ENCODE data around the gene GTF2F2. TPM values are rescaled to one million over a fixed set of nuclear protein-coding genes. Genes with fewer than 3 reads are reported as not detected.

Gene GTF2F2
- total and polyA plus RNA-seq, 2 donors (not counting 3 experiments of a cell fraction or from before 2014, with no cell fraction given) = 7.5 to 23.6 TPM

- Histone ChIP-seq H3K4me1 (ENCODE audit: control insufficient read depth, extremely low read depth, insufficient read depth, low read length) (no peaks in the 10 kb centered on the region), H2AFZ (ENCODE audit: low read depth, low read length) (no peak overlapping the region), H3K27me3 (ENCODE audit: control insufficient read depth in 2 of 2, insufficient read depth in 2 of 2, low read length in 2 of 2) (peaks cover 2 to 10% of the 10 kb centered on the region in 2 experiments), H3K4me2 (ENCODE audit: insufficient read depth, low read length) (no peak overlapping the region), H3K79me2 (ENCODE audit: control insufficient read depth, insufficient read depth, low read length) (no peaks in the 10 kb centered on the region), H4K20me1 (replicated peaks; ENCODE audit: control insufficient read depth, extremely low read depth, insufficient read depth, low read length) (no peaks in the 10 kb centered on the region), H3K36me3 (ENCODE audit: control insufficient read depth in 2 of 2, extremely low read depth in 1 of 2, insufficient read depth in 2 of 2, low read length in 2 of 2) (no peaks in the 10 kb centered on the region), H3K9me3 (replicated peaks; ENCODE audit: control insufficient read depth, insufficient read depth, low read length) (no peaks in the 10 kb centered on the region), H3K9ac (replicated peaks; ENCODE audit: extremely low read depth, insufficient read depth, low read length) (no peak overlapping the region), H3K4me3 (replicated peaks in 1 of 3; ENCODE audit: insufficient read depth in 1 of 3, low read depth in 1 of 3, low read length in 3 of 3) (no peak overlapping the region), H3K9me1 (replicated peaks; ENCODE audit: control insufficient read depth, extremely low read depth, insufficient read depth, low read length) (no peaks in the 10 kb centered on the region), H3K27ac (ENCODE audit: insufficient read depth, low read depth, low read length) (no peak overlapping the region)
- no TSS peak for BruUV-seq (replicated peaks)
- DNase-seq (ENCODE audit: low read depth, low spot score) (no peak), FAIRE-seq (no peak)
- ChIA-PET CTCF (interaction anchor here (0.6 to 1.1 kb wide), 2 partner anchors 140 to 180 kb away, joined by 3 to 5 read pairs; no protein-coding TSS in a partner anchor), POLR2A (no interaction called here)
- intact Hi-C loops (cut with micrococcal nuclease) = no loop called here
- dilution Hi-C loops (cut with MboI; ENCODE audit: extremely low pct_ligation_motif_present, low sequenced_read_pairs) = no loop called here
- TF ChIP-seq EZH2 (IDR thresholded peaks at IDR 0.05; ENCODE audit: borderline replicate concordance, low read depth, low read length, severe bottlenecking) = no peak
- TF ChIP-seq FOS (IDR thresholded peaks at IDR 0.05; ENCODE audit: borderline replicate concordance, insufficient read depth, low read length) = no peak
- no peak for TF ChIP-seq POLR2A (IDR thresholded peaks at IDR 0.05; ENCODE audit: low read depth, low read length)
- TF ChIP-seq CTCF (IDR thresholded peaks at IDR 0.05; ENCODE audit: extremely low read depth in 1 of 2, insufficient read depth in 1 of 2, low read depth in 1 of 2, low read length in 2 of 2) = no peak
- TF ChIP-seq JUN (IDR thresholded peaks at IDR 0.05; ENCODE audit: borderline replicate concordance, insufficient read depth, insufficient read length, low read depth) = no peak
- TF ChIP-seq MAX (IDR thresholded peaks at IDR 0.05; ENCODE audit: insufficient read depth, insufficient read length) = no peak
Observed at GRCh38 chr13:45101327-45102018, 18.8 kb upstream of the GTF2F2 start.
